ENCODE measurements around the gene THRA.

DNA sequence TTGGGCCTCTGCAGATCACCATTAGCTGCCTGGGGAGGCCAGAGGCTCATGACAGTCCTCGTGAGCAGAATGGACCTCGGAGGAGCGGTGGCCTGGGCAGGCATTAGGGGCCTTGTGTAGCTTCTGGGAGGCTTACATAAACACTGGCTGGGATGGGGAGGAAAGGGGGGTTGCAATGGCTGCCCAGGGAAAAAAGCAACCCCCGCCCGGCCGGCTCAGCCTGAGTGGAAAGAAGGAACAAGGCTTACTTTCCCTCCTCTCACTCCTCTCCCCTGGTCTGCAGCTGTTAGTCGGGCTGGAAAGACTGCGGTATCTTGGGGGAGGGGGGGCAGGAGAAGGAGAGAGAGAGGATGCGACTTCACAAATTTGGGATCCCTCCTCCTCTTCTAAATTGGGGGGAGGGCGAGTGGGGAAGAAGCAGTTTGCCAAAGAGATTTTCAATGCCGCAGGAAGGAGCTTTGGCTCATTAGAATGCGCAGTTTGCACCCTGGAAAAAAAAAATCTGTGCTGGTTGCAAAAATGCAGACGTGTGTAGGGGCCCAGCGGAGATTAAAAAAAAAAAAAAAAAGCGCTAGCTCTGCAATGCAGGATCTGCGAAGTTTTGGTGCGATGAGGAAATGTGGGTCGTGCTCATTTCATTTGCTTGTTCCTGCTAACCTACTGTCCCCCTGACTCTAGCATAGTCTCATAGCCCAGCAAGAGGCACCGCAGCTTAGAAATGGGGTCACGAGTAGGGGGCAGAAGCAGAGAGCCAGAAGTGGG is 44.2 kb downstream of the THRA start:
- no peak for TF ChIP-seq POLR2A (IDR thresholded peaks at IDR 0.05)
- TF ChIP-seq, protein P1, sequence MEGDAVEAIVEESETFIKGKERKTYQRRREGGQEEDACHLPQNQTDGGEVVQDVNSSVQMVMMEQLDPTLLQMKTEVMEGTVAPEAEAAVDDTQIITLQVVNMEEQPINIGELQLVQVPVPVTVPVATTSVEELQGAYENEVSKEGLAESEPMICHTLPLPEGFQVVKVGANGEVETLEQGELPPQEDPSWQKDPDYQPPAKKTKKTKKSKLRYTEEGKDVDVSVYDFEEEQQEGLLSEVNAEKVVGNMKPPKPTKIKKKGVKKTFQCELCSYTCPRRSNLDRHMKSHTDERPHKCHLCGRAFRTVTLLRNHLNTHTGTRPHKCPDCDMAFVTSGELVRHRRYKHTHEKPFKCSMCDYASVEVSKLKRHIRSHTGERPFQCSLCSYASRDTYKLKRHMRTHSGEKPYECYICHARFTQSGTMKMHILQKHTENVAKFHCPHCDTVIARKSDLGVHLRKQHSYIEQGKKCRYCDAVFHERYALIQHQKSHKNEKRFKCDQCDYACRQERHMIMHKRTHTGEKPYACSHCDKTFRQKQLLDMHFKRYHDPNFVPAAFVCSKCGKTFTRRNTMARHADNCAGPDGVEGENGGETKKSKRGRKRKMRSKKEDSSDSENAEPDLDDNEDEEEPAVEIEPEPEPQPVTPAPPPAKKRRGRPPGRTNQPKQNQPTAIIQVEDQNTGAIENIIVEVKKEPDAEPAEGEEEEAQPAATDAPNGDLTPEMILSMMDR (IDR thresholded peaks at IDR 0.05) = no peak
- TF ChIP-seq POLR2AphosphoS5 (IDR thresholded peaks at IDR 0.05) = no peak
